22Rv1 (cell line): Measurements from ENCODE around the gene ASTN2.

Experiments used
- ZFX ChIP-seq: fragments of 450-650 bp; IDR thresholded peaks from 2 replicates; pipeline ENCODE4 v1.6.1; 2017; ENCODE audit warnings: antibody characterized with exemption, borderline replicate concordance
- TF ChIP-seq, protein P1 (sequence below): fragments of 450-650 bp; IDR thresholded peaks from 2 replicates; pipeline ENCODE4 v1.5.1; 2017; ENCODE audit warnings: mild to moderate bottlenecking

DNA sequence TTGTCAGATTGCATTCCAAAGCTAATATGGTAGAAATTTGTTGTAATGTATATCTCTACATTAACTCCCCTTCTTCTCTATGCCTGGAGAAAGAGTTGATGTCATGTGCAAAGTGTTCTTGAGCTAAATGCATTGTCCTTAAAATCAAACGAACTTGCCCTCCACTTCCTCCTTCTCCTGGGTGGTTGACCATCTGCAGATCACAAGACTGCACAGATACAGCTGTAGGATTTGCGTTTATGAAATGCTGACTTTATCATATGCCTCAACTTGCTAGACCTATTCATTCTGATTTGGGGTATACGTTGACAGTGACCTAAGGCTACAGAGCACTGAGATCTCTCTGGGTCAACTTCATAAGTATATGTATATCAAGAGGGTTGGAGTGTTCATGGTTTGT lies 719.4 kb downstream of the ASTN2 start:
- TF ChIP-seq, protein P1, sequence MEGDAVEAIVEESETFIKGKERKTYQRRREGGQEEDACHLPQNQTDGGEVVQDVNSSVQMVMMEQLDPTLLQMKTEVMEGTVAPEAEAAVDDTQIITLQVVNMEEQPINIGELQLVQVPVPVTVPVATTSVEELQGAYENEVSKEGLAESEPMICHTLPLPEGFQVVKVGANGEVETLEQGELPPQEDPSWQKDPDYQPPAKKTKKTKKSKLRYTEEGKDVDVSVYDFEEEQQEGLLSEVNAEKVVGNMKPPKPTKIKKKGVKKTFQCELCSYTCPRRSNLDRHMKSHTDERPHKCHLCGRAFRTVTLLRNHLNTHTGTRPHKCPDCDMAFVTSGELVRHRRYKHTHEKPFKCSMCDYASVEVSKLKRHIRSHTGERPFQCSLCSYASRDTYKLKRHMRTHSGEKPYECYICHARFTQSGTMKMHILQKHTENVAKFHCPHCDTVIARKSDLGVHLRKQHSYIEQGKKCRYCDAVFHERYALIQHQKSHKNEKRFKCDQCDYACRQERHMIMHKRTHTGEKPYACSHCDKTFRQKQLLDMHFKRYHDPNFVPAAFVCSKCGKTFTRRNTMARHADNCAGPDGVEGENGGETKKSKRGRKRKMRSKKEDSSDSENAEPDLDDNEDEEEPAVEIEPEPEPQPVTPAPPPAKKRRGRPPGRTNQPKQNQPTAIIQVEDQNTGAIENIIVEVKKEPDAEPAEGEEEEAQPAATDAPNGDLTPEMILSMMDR, result no peak
- no peak for TF ChIP-seq ZFX
